Glomerular endothelial cell (primary cell): Measurements from ENCODE around the gene LSR. TPM values are rescaled to one million over a fixed set of nuclear protein-coding genes. Genes with fewer than 3 reads are reported as not detected.
"Not testable (repeated sequence)": the region's sequence is repeated elsewhere in the genome, so short reads cannot be mapped to it uniquely, and the experiment has no call there.

ENCODE experiments used
- DNase-seq: peaks from one replicate; pipeline ENCODE4 v3.0.0-alpha.2; 2011; ENCODE audit warnings: low read depth, low spot score; ENCODE audit errors: extremely low read depth
- total RNA-seq: library from RNA; depleted of rRNA; stranded (reverse); fragments of >200 nt; gene quantifications from 2 replicates; pipeline ENCODE4 v1.2.3, GENCODE V29; 2015

LSR gene
- total RNA-seq, 1 donor from 2014 or later = 1.6 TPM

DNA sequence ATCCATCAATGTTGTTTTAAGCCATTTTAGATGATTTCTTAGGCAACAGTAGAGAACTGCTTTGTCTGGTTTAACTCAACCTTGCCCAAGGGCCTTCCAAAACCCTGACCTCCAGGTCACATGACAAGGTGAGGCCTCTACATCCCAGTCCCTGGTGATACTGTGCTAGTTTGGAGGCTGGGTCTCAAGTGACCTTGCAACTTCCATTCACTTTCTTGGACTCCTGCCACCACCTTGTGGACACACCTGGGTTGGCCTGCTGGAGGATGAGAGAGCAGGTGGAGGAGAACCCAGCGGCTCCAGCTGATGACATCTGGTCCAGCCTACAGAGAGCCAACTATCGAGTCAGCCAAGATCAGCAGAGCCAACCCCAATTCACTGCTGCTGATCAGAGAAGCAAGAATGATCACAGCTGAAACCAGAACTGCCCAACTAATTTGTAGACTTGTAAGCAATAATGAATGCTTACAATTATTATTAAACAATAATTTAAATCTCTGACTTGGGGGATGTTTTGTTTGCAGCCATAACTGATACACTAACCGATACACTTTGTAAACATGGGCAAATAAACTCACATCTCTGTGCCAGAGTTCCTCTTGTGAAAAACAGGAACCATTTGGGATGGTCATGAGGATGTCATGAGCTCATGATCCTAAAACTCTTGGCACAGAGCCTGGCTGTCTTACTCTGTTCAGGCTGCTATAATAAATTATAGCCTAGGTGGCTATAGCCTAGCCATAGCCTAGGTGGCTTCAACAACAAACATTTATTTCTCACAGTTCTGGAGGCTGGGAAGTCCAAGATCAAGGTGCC, 31.8 kb upstream of the LSR start:
- DNase-seq = no peak

DNA sequence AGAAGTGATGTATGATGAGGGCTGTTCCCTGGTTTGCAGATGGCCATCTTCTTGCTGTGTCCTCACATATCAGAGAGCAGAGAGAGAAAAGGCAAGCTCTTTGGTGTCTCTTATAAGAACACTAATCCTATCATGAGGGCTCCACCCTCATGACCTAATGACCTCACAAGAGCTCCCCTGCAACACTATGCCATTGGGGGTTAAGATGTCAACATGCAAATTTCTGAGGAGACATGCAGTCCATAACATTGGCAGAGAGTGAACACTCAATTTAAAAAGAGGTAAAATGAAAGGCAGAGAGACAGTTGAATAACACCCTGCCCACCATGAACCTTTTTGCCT, 31.2 kb upstream of the LSR start:
- no peak for DNase-seq

DNA sequence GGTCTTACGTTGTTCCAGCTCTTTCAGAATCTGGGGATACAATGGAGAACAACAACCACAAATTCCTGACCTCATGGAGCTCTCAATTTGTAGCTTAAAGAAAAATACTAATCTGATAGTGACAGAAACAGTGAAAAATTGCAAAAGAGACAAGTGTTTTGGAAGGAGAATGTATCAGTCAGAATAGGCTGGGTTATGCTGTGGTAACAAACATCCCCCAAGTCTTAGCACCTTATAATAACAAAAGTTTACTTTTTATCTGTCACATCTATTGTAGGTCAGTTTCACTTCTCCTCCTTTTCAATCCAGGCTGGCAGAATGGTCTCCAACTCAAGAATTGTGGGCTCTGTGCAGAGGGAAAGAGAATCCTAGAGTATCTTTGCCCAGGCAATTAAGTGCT, 29.8 kb upstream of the LSR start:
- DNase-seq = no peak

DNA sequence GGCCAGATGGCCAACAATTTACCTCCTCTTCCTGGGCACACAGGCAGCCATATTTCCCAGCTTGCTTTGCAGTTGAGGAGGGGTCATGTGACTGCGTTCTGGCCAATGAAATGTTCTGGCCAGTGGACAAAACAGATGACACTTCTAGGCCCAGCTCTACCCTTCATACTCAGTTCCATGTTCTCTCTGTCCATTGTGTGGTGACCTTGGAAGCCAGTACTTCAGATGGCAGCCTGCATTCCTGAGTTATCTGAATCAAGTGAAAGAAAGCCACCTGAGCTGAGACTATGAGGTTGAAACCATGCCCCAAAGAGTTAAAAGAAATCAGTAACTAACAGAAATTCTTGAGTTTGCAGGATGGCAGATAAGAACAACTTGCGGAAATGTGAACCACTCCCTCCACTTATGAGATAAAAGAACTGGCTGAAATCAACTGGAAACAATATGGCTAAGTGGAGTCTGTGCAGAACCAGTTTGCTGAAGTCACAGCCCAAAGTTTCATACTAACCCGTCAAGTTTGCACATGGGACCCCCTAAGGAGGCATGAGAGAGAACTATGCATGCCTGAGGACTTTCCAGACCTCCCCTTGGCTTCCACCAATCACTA, 28.4 kb upstream of the LSR start:
- DNase-seq = no peak

DNA sequence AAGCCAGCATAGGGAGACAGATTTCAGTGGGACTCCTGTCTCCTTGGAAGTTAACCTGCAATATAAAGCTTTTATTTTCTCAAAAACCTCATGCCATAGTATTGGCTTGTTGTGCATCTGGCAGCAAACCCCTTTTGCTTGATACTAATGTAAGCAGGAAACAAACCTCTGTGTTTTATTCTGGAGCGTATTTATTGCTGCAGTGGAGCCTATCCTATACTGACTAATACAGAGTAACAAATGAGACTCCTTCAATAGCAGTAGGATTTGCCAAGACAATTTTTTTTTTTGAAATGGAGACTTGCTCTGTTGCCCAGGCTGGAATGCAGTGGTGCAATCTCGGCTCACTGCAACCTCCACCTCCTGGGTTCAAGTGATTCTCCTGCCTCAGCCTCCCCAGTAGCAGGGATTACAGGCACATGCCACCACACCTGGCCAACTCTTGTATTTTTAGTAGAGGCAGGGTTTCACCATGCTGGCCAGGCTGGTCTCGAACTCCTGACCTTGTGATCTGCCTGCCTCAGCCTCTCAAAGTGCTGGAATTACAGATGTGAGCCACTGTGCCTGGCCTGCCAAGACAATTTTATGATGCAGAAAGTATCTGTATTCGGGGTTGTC, 27.7 kb upstream of the LSR start:
- not testable (repeated sequence) for DNase-seq

DNA sequence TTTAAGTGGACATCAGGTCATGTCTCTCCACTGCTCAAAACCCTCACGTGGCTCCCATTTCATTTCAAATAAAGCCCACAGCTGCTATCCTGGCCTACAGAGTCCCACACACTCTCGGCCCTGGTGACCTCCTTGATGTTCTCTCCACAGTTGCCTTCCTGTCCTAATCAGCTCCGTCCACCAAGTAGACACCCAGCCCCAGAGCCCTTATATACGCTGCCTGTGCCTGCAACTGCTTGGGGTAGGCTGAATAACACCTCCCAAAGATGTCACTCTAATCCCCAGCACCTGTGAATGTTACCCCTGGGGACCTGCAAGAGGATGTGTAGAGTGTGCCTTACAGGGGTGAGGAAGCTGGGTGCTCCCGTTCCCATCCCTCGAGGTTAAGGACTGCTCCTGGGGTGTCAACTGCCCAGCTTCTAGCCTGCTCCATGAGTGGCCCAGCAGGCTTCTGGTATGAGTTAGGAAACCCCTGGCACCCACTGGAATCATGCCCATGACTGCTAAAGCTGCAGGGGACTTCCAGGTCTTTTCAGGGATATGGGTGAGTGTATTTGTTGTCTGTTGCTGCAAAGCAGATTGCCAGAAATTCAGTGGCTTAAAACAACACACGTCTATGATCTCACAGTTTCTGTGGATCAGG, 26.3 kb upstream of the LSR start:
- no peak for DNase-seq

DNA sequence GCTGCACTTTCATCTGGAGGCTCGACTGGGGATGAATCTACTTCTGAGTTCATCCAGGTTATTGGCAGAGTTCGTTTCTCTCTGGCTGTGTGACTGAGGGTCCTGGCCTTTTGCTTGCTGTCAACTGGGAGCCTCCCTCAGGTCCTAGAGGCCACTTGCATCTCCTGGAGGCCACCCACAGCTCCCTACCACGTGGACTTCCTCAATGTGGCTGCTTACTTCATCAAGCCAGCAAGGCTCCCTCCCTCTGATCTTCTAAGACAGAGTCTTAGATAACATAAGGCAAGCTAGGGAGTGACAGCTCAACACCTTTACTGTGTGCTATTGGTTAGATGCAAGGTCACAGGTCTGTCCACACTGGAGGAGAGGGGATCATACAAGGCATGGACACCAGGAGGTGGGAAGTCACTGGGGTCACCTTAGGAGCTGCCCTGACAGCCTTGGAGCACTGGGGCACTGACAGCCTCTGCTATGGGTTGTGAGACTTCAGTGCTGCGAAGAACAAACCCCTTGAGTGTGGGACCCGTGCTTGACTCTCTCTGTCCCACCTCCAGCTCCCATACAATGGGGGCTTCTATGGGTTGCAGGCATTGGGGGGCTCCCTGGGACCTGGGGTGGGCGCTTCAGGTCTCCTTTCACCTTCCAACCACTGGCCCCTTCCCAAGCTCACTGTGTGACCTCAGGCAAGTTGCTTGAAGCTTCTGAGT, 25.6 kb upstream of the LSR start:
- no peak for DNase-seq

DNA sequence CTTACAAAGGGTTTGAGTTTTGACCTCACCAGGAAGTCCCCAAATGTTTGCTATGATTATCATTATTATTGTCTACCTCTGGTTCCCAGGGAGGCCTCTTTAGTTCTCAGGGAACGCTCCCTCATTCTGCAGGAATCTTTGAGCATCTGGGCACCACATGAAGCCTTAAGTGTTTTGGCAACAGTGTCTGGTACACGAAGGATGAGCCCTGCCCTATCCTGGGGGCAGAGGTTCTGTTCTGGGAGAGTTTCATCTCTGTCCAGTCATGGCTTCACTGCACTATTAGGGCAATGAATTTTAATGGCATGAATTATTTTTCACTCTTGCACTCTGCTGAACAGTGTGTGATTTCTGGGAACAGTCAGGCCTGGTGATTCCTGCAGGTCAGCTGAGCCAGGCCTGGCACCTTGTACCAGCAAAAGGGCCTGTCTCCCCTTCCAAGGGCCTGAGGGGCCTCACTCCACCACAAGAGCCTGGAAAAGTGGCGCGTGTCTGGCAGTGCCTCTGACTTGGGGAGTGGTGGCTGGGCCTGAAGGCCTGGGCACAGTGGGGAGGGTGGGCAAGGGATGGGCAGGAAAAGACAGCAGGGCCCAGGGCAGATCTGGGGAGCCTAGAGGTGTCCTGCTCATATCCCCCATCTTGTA, 24.8 kb upstream of the LSR start:
- no peak for DNase-seq

DNA sequence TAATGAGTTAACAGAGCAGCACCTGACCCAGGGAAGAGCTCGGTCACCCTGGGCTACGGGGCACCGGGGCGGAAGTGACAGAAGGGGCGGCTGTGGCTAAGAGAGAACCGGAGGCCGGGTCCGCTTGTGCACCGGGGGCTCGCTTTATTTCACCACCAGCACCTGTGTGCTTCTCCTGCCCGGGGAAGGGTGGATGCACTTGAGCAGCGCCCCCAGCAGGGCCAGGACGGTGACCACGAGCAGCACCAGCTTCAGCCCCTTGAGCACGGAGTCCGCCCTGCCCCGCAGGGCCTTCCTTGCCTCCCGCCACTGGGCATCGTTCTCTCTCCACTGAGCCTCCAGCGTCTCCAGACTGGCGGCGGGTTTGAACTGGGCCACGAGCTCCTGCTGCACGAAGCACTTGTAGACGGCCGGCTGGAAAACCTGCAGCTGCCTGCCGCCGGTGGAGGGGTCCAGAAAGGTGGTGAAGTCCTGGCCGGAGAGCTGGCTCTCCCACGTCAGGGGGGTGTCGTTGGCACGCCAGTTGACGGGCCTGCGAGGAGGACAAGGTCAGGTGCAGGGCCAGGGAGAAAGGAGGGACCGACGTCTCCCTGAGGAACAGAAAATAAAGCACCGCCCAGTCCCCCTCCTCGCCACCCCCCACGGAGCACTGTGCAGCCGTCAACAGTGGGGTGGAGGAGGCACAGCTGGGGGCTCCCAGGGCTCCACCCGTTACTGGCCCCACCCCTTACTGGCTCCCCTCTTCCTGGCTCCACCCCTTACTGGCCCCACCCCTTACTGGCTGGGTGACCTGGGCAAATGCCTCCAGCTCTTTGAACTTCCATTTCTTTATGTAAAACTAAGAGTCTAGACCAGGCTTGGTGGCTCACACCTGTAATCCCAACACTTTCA, 23.9 kb upstream of the LSR start:
- DNase-seq = no peak

DNA sequence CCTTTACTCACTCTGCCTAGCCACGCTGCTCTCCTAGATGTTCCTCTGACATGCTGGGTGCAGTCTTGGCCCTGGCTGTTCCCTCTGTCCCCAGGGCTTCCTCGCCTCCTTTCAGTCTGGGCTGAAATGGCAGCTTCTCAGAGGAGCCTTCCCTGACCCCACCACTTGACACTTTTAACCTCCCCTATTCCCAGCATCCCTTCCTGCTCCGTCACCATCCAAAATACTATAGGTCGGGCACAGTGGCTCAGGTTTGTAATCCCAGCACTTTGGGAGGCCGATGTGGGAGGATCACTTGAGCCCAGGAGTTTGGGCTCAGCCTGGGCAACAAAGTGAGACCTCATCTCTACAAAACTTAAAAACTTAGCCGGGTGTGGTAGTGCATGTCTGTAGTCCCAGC, 22.9 kb upstream of the LSR start:
- no peak for DNase-seq

DNA sequence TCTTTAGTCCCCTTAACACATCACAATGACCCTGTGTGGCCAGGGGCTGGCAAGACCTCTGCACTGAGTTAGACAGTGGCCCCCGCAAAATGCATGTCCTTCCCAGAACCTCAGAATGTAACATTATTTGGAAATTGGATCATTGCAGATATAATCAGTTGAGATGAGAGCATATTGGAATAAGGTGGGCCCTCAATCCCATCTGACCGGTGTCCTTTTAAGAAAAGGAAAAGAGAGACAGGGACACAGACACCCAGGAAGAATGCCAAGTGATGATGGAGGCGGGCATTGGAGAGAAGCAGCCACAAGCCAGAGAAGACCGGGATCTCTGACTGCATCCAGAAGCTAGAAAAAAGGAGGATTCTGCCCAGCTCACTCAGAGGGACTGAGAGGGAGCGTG, 22.1 kb upstream of the LSR start:
- DNase-seq = no peak

DNA sequence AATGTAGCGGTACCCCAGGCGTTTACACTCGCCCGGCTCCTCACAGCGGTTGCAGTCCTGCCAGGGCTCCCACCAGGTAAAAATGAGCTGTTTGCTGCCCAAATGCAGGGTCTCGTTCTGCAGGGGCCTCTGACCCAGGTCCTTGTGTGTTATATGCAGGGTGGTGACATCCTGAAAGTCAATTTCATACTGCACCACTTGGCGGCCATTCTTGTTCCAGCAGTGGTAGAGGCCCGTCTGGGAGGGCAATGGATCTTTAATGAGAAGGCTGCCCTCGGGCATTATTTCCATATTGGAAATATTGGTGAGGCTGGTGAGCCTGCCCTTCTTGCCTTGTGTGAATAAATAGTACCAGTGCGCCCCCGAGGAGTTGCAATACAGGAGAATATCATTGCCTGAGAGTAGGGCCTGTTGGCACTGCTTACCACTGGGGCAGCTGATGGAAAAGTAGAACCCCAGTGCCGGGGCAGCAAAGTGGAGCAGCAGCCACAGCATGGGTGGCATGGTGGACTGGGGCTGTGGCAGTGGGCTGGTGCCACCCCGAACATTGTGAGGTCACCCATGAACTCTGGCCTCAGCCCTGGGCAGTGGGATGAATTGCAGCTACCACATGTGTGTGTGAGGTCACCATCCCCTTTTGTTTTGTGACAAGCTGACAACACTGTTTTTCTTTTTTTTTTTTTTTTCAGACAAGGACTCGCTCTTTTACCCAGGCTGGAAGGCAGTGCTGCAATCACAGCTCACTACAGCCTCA, 20.4 kb upstream of the LSR start, which contains the start of gene FAM187B:
Gene FAM187B (minus strand): TSS at position 563 of the 754 bp plus-strand sequence. CDS start 59 bp downstream, at position 504.
- no peak for DNase-seq

DNA sequence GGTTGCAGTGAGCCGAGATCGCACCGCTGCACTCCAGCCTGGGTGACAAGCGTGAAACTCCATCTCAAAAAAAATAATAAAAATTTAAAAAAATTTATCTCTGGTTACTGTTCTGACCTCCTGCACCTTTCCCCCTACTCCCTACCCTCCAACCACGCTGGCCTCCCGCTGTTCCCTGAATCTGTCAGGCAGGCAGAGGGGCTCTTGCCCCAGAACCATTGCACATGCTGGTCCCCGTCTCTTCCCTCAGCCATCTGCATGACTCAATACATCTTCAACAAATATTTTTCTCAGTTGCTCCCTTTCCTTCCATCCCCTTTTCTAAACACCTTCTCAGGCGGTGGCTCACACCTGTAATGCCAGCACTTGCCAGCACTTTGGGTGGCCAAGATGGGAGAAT, 19.2 kb upstream of the LSR start:
- DNase-seq = no peak

DNA sequence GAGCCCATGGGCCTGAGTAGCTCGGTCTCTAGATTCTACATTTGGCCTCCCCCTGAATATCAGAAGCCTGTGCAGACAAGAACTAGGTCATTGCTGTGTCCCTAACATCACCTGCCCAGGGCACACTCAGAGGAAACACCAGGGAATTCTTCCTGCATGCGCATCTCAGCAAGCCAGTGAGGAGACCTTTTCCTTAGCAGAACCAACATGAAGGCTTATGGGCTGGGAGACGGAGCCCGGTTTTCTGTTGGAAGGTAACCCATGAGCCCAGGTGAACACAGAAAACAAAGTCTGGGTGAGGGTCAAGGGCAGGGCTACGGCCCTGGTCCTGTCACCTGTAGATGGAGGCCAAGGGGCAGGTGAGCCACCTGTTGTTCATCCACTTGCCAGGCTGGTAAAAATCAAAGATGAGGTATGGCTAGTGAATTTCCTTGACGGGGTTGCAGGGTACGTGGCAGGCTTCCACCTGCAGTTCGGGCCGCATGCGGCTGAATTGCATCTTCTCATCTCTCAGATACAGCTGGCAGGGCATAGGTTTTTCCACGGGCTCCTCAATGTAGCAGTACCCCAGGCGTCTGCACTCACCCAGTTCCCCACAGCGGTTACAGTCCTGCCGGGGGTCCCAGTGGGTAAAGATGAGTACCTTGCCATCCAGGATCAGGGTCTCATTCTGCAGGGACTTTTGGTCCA, 16.7 kb upstream of the LSR start:
- no peak for DNase-seq

DNA sequence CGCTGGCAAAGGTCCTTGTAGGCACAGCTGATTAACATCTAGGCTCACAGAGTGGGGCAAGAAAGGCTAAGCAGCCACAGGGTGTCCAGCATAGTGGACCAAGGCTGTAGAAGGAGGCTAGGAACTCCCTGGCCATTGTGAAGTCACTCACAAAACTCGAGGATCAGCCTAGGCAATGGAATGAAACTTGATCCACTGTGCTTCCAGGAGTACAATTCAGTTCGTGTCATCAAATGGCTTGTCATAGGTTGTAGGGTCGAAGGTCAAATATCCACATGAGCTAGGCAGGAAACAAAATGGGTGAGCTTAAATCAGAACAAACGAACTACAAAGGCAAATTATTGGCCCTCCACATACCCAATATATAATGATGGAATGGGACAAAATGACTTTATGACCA, 15.9 kb upstream of the LSR start:
- no peak for DNase-seq

DNA sequence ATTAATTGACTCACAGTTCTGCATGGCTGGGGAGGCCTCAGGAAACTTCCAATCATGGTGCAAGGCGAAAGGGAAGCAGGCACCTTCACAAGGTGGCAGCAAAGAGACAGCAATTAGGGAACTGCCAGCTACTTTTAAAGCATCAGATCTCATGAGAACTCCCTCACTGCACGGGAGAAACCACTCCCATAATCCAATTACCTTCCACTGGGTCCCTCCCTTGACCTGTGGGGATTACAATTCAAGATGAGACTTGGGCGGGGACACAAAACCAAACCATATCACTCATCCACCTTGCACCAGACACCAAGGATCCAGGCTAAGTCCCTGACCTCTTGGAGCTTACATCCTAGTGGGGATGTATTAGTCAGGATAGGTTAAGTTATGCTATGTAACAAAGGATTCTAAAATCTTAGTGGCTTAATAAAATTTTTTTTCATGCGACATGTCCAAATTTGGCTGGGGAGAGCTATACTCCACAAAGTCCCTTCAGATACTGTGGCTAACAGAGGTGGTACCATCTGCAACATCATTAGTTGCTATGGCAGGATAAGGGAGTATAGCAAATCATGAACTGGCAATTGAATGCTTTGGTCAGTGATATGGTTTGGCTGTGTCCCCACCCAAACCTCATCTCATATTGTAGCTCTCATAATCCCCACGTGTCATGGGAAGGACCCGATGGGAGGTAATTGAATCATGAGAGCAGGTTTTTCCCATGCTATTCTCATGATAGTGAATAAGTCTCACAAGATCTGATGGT, 12.0 kb upstream of the LSR start:
- DNase-seq = no peak

DNA sequence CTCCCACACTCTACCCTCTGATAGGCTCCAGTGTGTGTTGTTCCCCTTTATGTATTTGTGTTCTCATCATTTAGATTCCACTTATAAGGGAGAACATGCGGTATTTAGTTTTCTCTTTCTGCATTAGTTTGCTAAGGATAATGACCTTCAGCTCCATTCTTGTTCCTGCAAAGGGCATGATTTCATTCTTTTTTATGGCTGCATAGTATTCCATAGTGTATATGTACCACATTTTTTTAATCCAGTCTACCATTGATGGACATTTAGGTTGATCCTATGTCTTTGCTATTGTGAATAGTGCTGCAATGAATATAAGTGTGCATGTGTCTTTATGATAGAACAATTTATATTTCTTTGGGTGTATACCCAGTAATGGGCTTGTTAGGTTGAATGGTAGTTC, 9.2 kb upstream of the LSR start:
- not testable (repeated sequence) for DNase-seq
